Stimulated activated CD8-positive, alpha-beta memory T cell treated with anti-CD3 and anti-CD28 coated beads, Interleukin-7, amount 100 ng/mL, for 24 hours (primary cell): ENCODE results near the gene CERT1.

Experiments
- DNase-seq: peaks from one replicate; pipeline ENCODE4 v3.0.0-alpha.2; 2020; ENCODE audit warnings: low read depth

The CERT1 gene

GRCh38 chr5:75471193-75471592 lies 40.2 kb downstream of the CERT1 start:
- DNase-seq: no peak

GRCh38 chr5:75469017-75469416 lies 42.4 kb downstream of the CERT1 start:
- no peak for DNase-seq

- DNase-seq: no peak
These were observed 42.8 kb downstream of the CERT1 start for GRCh38 chr5:75468593-75468992.

GRCh38 chr5:75466006-75466716 lies 45.3 kb downstream of the CERT1 start:
- no peak for DNase-seq

GRCh38 chr5:75465480-75465879 lies 45.9 kb downstream of the CERT1 start:
- DNase-seq: no peak

GRCh38 chr5:75463726-75464125 lies 47.7 kb downstream of the CERT1 start:
- DNase-seq: no peak

- DNase-seq: no peak
These were observed 49.8 kb downstream of the CERT1 start for GRCh38 chr5:75461679-75462078.

- DNase-seq: no peak
These were observed 50.4 kb downstream of the CERT1 start for GRCh38 chr5:75460942-75461610.

- DNase-seq: no peak
These were observed 50.9 kb downstream of the CERT1 start for GRCh38 chr5:75460532-75460931.

GRCh38 chr5:75457691-75458090 lies 53.7 kb downstream of the CERT1 start:
- DNase-seq: no peak

GRCh38 chr5:75457161-75457560 lies 54.3 kb downstream of the CERT1 start:
- no peak for DNase-seq

- no peak for DNase-seq
These were observed 61.4 kb downstream of the CERT1 start for GRCh38 chr5:75450069-75450468.

- no peak for DNase-seq
These were observed 65.4 kb downstream of the CERT1 start for GRCh38 chr5:75446068-75446467.

- DNase-seq: no peak
These were observed 69.9 kb downstream of the CERT1 start for GRCh38 chr5:75441560-75441959.

- no peak for DNase-seq
These were observed 72.2 kb downstream of the CERT1 start for GRCh38 chr5:75439276-75439675.

- DNase-seq: no peak
These were observed 72.7 kb downstream of the CERT1 start for GRCh38 chr5:75438722-75439121.

GRCh38 chr5:75435096-75435495 lies 76.3 kb downstream of the CERT1 start:
- no peak for DNase-seq

GRCh38 chr5:75433814-75434506 lies 77.5 kb downstream of the CERT1 start:
- DNase-seq: no peak

GRCh38 chr5:75414241-75414640 lies 97.2 kb downstream of the CERT1 start:
- no peak for DNase-seq

GRCh38 chr5:75412111-75412990 lies 99.1 kb downstream of the CERT1 start:
- DNase-seq: no peak

GRCh38 chr5:75405296-75405695 lies 106.1 kb downstream of the CERT1 start:
- DNase-seq: no peak

GRCh38 chr5:75395277-75395676 lies 116.2 kb downstream of the CERT1 start:
- no peak for DNase-seq
